VCaP (cell line): Measurements from ENCODE around the gene HMG20B.

Experiments
- H3K27ac ChIP-seq: fragments of 450-650 bp; 2 replicates; pipeline ENCODE4 v1.5.1; 2017
- TF ChIP-seq, protein P1 (sequence below): fragments of 450-650 bp; conservative IDR thresholded peaks from 2 replicates; pipeline ENCODE4 v1.5.1; 2017; ENCODE audit warnings: mild to moderate bottlenecking, moderate library complexity

HMG20B gene

DNA sequence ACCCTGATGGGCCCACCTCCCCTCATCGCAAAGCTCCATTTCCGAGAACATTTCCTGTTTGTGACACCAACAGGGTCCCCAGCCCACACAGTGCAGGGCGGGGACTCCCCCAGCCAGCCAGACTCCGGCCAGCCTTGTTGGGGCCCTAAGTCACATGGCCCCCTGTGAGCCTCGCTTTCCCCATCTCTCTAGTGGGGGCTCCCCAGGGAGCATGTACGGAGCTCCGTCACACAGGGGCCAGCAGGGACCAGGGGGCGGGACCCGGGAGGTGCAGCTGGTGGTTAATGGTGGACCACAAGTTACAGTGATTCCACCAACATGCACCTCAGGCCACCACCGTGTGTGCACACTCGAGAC, 32.2 kb downstream of the HMG20B start:
- TF ChIP-seq, protein P1, sequence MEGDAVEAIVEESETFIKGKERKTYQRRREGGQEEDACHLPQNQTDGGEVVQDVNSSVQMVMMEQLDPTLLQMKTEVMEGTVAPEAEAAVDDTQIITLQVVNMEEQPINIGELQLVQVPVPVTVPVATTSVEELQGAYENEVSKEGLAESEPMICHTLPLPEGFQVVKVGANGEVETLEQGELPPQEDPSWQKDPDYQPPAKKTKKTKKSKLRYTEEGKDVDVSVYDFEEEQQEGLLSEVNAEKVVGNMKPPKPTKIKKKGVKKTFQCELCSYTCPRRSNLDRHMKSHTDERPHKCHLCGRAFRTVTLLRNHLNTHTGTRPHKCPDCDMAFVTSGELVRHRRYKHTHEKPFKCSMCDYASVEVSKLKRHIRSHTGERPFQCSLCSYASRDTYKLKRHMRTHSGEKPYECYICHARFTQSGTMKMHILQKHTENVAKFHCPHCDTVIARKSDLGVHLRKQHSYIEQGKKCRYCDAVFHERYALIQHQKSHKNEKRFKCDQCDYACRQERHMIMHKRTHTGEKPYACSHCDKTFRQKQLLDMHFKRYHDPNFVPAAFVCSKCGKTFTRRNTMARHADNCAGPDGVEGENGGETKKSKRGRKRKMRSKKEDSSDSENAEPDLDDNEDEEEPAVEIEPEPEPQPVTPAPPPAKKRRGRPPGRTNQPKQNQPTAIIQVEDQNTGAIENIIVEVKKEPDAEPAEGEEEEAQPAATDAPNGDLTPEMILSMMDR: no peak
- no peak overlapping the region for H3K27ac ChIP-seq

DNA sequence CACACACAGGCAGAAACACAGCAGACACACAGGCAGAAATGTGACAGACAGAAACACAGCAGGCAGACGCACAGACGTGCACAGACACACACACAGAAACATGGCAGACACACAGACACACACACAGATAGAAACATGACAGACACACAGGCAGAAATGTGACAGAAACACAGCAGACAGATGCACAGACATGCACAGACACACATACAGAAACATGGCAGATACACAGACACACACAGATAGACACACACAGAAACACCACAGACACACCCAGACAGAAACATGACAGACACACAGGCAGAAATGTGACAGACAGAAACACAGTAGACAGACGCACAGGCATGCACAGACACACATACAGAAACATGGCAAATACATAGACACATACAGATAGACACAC, 32.6 kb downstream of the HMG20B start:
- TF ChIP-seq, protein P1: no peak
- no peak overlapping the region for H3K27ac ChIP-seq

DNA sequence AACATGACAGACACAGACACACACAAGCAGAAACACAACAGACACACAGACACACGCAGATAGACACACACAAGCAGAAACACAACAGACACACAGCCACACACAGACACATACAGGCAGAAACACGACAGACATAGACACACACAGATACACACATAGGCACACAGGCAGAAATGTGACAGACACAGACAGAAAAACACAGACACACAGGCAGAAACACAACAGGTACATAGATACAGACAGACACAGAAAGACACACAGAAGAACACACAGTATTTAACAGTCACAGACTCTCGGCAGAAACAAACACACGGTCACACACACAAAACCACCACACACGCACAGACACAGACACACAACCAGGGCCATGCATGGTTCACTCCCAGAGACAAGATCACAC, 33.0 kb downstream of the HMG20B start:
- TF ChIP-seq, protein P1: no peak
- peak overlapping the region; percentile 47; the same call in 1 of the 2 replicates for H3K27ac ChIP-seq

DNA sequence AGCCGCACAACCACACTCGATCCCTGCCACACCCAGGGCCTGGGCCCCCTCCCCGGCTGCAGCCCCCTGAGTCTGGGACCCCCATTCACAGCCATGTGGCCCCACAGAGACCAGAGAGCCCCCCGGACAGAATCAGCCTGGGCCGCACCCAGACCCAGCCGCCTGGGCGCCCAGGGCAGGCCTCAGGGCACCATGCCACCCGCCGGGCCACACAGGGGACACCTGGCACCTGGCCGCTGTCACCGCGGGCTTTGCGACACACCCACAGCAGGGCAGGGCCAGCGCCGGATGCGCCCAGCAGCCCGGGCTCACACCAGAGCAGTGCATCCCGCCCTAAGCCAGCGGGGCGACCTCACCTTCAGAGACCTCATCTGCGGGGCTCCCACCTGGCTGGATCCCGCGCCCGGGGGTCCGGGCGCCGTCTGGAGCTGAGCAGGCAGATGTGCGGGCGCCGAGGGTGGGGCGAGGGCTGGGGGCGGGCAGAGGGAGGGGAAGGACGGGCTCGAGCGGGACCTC, 33.5 kb downstream of the HMG20B start:
- peak overlapping the region; percentile 47; the same call in 1 of the 2 replicates for H3K27ac ChIP-seq
- TF ChIP-seq, protein P1: no peak

DNA sequence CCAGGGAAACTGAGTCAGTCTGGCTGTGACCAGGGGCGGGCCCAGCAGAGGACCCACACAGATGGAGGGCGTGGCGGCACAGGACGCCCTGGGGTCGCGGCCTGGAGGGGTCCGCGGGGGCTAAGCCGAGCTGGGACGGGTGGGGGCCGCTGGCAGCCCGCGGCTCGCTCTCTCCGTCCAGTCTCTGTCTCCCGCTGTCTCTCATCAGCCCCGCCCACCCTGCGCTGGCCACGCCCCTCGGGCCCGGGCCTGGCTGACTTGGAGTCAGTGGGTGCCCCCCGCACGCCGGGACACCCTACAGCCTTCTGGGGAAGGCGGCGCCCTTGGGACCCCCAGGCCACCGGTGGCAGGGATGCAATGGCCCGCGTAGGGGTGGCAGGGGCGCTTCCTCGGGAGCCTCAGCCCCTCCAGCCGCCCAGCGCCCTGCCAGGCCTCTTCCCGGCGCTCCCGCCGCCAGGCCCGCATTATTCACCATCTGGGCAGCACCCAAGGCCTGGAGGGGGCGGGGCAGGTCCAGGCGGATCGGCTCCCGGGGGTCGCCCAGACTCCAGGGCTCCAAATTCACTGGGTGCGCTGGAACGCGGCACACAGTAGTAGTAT, 34.0 kb downstream of the HMG20B start, which contains the start of gene TBXA2R:
TSS of gene TBXA2R (minus strand) at position 186 of the 600 bp plus-strand sequence. CDS start 6,241 bp downstream, outside the sequence.
- TF ChIP-seq, protein P1: no peak
- H3K27ac ChIP-seq: peak within 1 kb of the TSS; percentile 47; the same call in 1 of the 2 replicates

DNA sequence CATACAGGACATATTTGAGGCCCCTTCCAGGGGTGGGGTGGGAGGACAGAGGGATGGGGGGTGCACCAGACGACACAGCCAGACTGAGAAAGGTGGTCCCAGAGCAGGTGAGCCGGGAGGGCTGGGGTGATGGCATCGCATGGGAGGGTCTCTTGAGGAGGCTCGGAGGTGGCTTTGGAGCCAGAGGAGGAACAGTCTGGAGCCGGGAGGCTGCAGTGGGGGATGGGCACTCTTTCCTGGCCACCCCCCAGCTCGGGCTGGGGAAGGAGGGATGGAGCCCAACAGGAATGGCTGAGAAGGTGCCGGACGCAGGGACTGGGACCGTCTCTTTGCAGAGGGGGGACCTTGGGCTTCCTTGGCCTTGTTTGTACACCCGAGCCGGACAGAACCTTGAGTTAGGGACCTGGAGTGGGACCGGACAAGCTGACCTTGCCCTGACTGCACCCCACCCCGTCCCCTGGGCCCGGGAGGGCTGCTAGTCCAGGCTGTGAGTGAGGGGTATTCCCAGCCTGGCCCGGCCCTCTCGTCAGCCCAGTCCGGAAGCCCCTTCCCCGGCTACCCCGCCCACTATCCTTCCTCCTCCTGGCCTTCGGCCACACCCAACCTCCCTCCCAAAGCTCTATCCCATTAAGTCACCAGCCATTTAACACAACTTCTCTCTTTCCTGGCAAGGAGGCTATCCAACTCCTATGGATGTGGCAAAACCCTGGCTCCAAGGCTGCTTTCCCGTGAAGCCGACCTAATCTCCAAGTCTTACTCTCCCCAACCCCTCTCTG, 34.7 kb downstream of the HMG20B start:
- TF ChIP-seq, protein P1: no peak
- H3K27ac ChIP-seq: peak overlapping the region; percentile 47; the same call in 1 of the 2 replicates

DNA sequence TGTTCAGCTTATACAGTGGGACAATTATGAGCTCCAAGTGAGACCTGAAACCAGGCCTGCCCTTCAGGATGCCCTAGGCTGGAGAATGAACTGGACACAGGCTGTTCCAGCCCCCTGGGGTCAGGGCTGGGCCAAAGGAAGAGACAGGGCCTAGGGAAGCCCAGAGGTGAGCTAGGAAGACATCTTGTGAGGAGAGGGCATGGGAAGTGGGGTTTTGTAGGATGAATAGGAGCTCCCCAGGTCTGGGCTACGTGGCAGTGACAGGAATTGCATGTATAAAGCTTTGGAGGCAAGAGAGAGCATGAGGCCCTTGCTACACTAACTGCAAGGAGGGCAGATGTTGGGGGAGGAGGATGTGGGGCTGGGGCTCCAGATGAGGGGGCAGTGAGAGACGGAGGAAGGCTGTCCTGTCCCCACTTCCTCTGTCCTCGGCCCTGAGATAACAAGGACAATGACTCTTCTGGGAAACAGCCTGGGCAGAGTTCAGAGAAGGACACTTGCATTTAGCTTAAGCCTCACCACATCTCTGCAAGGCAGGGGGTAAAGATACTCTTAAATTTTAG, 35.4 kb downstream of the HMG20B start:
- TF ChIP-seq, protein P1: no peak
- H3K27ac ChIP-seq: no peak overlapping the region
